ENCODE data around the gene WDFY3.

Gene WDFY3

GRCh38 chr4:84966382-84967242 is at the start of gene WDFY3:
WDFY3 (minus strand) TSS chr4:84966690; CDS start chr4:84860591, 106,099 bp downstream.
- intact Hi-C loops (cut with DNase I): loop anchor here (1.0 to 5.0 kb wide), 3 partner anchors 109 to 389 kb away; no protein-coding TSS in a partner anchor
- DNase-seq: peak; percentile 73 to 97 (median 82)

DNA sequence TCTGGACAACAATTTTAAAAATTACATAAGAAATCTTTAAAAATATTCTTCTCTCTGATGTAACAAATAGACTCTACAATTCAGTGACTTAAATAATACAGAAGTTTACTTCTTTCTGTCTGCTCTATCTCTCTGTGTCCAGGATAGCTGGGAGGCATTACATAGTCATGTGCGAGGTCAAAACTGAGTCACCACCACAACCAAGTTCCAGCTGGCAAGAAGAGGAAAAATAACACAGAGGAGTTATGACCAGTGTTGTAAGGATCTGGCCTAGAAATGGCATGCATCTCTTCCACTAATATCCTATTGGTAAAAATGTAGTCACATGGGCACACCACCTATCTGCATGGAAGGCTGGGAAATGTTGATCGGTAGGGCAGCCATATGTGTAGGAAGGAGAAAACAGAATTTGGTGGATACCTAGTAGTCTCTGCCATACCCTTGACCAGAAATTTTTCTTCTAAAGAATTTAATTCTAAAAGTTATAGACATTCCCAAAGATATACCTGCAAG is 39.4 kb upstream of the WDFY3 start:
- intact Hi-C loops (cut with DNase I): no loop called here
- no peak for DNase-seq

GRCh38 chr4:85000343-85000742 is 33.9 kb upstream of the WDFY3 start:
- DNase-seq: no peak
- intact Hi-C loops (cut with DNase I): no loop called here

DNA sequence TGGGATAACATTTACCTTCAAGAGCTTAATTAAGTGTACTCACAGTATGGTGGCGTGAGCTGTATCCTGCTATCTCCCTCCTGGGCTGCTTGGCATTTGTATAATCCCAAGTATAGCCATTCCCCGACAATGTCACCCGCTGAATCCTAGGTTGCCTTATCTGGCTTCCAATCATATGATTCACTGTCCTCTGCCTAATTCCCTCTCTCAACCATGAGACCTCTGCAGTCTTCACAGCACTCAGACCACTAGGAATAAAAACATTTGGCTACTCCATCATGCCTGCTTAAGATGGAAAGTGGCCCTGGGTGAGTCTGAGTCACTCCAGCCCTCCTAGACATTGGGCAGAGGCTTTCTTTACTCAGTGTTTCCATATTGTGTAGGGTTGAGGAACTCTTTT is 28.9 kb upstream of the WDFY3 start:
- intact Hi-C loops (cut with DNase I): no loop called here

GRCh38 chr4:84994280-84994679 is 27.8 kb upstream of the WDFY3 start:
- intact Hi-C loops (cut with DNase I): no loop called here
- no peak for DNase-seq

More for the DNA sequence above, 28.9 kb upstream of the WDFY3 start:
- DNase-seq: no peak

- intact Hi-C loops (cut with DNase I): no loop called here
- DNase-seq: no peak
Measured at GRCh38 chr4:84985952-84986351, 19.5 kb upstream of the WDFY3 start.

DNA sequence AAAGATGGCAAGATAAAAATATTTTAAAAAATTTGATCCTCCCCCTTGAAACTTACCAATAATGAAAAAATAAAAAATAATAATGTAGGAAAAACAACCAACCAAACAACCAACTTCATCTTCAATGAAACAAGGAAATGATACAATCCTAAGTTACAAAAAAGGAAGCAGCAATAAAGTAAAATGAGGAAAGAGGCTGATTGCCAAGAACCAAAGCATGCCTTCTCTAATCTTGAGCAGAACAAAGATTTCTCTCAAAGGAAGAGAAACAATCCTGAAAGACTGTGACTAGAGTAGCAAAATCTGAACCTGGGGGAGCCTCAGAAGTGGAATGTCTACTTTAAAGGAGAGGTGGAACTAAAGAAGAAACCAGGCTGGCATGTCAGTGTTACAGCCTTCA is 10.9 kb upstream of the WDFY3 start:
- no peak for DNase-seq

DNA sequence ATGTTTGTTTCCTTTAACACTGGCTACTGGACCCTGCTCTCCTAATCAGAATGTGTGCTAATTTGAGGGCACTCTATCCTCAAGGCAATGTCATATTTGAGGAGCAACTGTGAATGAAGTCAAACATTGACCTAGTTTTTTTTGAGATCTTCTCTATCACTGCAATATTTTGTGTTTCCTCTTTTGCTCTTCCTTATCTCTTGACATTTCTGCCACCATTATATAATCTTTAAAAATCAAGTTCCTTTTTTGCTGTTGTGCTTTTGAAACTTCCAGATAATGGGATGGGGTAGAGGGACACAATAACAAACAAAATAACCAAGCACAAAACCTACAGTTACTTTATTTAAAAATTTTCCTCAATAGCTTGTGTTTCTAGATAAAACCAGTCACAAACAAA is 7.4 kb upstream of the WDFY3 start:
- intact Hi-C loops (cut with DNase I): loop anchor here (5.0 kb wide), 1 partner anchor 472 kb away; no protein-coding TSS in a partner anchor
- no peak for DNase-seq

More for the DNA sequence above, 10.9 kb upstream of the WDFY3 start:
- intact Hi-C loops (cut with DNase I): no loop called here

- no peak for DNase-seq
- intact Hi-C loops (cut with DNase I): loop anchor here (1.0 to 5.0 kb wide), 2 partner anchors 221 to 469 kb away; no protein-coding TSS in a partner anchor
Measured at GRCh38 chr4:84971319-84971932, 4.9 kb upstream of the WDFY3 start.

GRCh38 chr4:84968925-84969324 is 2.4 kb upstream of the WDFY3 start:
- intact Hi-C loops (cut with DNase I): loop anchor here (5.0 kb wide), 2 partner anchors 112 to 392 kb away; no protein-coding TSS in a partner anchor

DNA sequence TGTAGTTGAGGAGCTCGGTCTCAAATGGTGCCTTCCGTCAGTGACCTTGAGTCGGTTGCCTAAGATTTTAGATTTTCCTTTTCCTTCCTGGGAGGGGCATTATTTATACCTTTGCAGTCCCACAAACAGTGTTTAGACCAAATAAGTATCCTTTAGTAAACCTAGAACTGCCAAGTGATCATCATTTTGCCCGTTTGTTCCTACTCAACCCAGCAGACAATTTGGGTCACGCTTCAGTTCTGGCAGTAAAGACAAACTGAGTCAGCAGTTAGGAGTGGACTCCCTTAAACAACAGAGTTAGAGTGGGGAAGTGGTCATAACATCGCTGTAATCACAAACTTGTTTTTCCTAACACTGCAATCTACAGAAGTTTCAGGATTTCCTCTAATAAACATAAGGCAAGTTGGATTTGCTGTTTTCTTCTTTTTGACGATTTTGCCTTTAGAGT is 777 bp upstream of the WDFY3 start:
- DNase-seq: no peak
- intact Hi-C loops (cut with DNase I): loop anchor here (1.0 to 5.0 kb wide), 3 partner anchors 110 to 390 kb away; no protein-coding TSS in a partner anchor

More at GRCh38 chr4:84968925-84969324, 2.4 kb upstream of the WDFY3 start:
- no peak for DNase-seq

DNA sequence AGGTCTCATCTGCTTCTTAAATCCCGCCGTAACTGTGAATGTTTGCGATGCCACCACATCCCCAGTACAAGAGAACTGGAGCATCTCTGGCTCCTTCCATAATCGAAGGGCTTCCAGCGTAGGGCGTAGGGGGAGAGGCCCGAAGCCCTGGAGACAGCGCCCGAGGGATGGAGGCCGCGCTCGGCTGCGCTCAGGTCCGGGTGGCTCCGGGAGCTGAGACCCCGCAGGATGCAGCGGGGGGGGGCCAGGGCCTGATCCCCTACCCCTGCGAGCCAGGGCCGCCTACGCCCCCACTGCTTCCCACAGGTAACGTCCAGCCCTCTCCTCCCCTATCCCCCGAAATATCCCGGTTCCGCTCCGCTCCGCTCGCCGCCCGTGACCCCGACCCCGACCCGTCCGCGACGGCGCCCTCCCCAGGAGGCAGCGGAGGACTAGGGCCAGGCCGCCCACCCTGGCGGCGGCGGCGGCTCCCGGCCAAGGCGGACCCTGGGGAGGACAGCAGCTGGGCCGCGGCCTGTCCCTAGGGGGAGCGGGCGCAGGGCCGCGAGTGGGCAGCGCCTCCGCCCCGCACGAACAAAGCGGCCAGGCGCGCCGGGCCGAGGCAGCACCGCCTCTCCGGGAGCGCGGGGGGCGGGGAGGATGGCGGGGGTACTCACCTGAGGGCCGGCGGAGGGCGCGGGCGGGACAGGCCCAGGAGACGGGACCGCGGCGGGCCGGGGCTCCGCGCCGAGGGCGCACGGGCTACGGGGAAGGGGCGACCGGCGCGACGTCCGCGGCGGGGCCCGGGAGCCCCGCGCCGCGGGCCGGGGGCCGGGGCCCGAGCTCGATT is 723 bp downstream of the WDFY3 start:
- intact Hi-C loops (cut with DNase I): loop anchor here (5.0 kb wide), 2 partner anchors 108 to 388 kb away; no protein-coding TSS in a partner anchor
- peak; percentile 12 to 89 (median 34) for DNase-seq

- intact Hi-C loops (cut with DNase I): loop anchor here (5.0 kb wide), 2 partner anchors 108 to 388 kb away; no protein-coding TSS in a partner anchor
Measured at GRCh38 chr4:84964995-84965552, 1.4 kb downstream of the WDFY3 start.

GRCh38 chr4:84962102-84962501 is 4.4 kb downstream of the WDFY3 start:
- DNase-seq: no peak
- intact Hi-C loops (cut with DNase I): no loop called here

More at GRCh38 chr4:84964995-84965552, 1.4 kb downstream of the WDFY3 start:
- DNase-seq: no peak

GRCh38 chr4:84958434-84958833 is 8.1 kb downstream of the WDFY3 start:
- DNase-seq: no peak
- intact Hi-C loops (cut with DNase I): loop anchor here (5.0 kb wide), 1 partner anchor 36 kb away; no protein-coding TSS in a partner anchor

- DNase-seq: no peak
- intact Hi-C loops (cut with DNase I): loop anchor here (5.0 kb wide), 1 partner anchor 35 kb away; no protein-coding TSS in a partner anchor
Measured at GRCh38 chr4:84957514-84958420, 8.7 kb downstream of the WDFY3 start.

DNA sequence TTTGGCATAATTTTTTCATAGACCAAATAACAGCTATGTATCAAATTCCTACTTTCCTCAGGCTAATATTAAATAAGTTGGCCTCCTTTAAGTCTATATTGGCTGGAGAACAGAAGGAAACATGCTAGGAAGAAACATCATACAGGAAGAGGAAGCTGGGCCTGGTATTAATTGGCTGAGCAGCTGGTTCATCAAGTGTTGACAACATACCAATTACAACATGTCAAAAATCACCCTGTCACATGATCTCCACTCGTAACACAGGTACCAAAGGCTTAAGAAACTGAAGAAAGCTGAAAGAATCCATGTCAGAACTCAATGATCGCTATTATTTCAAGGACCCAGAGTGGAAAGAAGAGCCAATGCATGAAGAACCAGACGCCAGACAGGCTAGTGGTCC is 10.5 kb downstream of the WDFY3 start:
- intact Hi-C loops (cut with DNase I): loop anchor here (5.0 kb wide), 1 partner anchor 34 kb away; no protein-coding TSS in a partner anchor
- no peak for DNase-seq

- intact Hi-C loops (cut with DNase I): loop anchor here (5.0 kb wide), 1 partner anchor 33 kb away; no protein-coding TSS in a partner anchor
- no peak for DNase-seq
Measured at GRCh38 chr4:84954982-84955567, 11.4 kb downstream of the WDFY3 start.

All from posterior cingulate gyrus (tissue), 11 donors.